Spleen (tissue), 7 donors: Measurements from ENCODE around the gene ARVCF.

ENCODE experiments used
- POLR2AphosphoS5 ChIP-seq, 3 donors: sonication (generic); formaldehyde crosslinking; IDR thresholded peaks; one replicate each; pipeline ENCODE4 v1.5.1; 2017; ENCODE audit warnings: antibody characterized with exemption in 3 of 3
- TF ChIP-seq, protein P1 (sequence below), 11 experiments: fragments of 200-600 bp in 7 of 11; fragments of 450-650 bp in 4 of 11; sonication (generic) in 4 of 11; IDR thresholded peaks in 8 of 11; conservative IDR thresholded peaks in 3 of 11; 1 replicate in 7 of 11; 2 replicates in 4 of 11; pipeline versions ENCODE4 v1.4.0 to v1.8.0; 2016 to 2021; ENCODE audit warnings: antibody characterized with exemption in 11 of 11, inconsistent platforms in 4 of 11, mild to moderate bottlenecking in 1 of 11
- donor health status: DM: no; HTN: no; CAD: no; lungs with moderate emphysema.
- donor health status: DM: no; HTN: no; CAD: no.
- donor health status: DM: no; HTN: no; CAD: no.

DNA sequence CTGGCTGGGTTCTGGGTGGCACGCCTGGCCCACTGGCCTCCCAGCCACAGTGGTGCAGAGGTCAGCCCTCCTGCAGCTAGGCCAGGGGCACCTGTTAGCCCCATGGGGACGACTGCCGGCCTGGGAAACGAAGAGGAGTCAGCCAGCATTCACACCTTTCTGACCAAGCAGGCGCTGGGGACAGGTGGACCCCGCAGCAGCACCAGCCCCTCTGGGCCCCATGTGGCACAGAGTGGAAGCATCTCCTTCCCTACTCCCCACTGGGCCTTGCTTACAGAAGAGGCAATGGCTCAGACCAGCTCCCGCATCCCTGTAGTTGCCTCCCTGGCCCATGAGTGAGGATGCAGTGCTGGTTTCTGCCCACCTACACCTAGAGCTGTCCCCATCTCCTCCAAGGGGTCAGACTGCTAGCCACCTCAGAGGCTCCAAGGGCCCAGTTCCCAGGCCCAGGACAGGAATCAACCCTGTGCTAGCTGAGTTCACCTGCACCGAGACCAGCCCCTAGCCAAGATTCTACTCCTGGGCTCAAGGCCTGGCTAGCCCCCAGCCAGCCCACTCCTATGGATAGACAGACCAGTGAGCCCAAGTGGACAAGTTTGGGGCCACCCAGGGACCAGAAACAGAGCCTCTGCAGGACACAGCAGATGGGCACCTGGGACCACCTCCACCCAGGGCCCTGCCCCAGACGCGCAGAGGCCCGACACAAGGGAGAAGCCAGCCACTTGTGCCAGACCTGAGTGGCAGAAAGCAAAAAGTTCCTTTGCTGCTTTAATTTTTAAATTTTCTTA, 47.3 kb downstream of the ARVCF start:
- TF ChIP-seq POLR2AphosphoS5 (IDR thresholded peaks at IDR 0.05) = peak in 1 of 3 donors; percentile 57
- TF ChIP-seq, protein P1, sequence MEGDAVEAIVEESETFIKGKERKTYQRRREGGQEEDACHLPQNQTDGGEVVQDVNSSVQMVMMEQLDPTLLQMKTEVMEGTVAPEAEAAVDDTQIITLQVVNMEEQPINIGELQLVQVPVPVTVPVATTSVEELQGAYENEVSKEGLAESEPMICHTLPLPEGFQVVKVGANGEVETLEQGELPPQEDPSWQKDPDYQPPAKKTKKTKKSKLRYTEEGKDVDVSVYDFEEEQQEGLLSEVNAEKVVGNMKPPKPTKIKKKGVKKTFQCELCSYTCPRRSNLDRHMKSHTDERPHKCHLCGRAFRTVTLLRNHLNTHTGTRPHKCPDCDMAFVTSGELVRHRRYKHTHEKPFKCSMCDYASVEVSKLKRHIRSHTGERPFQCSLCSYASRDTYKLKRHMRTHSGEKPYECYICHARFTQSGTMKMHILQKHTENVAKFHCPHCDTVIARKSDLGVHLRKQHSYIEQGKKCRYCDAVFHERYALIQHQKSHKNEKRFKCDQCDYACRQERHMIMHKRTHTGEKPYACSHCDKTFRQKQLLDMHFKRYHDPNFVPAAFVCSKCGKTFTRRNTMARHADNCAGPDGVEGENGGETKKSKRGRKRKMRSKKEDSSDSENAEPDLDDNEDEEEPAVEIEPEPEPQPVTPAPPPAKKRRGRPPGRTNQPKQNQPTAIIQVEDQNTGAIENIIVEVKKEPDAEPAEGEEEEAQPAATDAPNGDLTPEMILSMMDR (IDR thresholded peaks at IDR 0.05 in 8 of 11, conservative IDR thresholded peaks at IDR 0.05 in 3 of 11) = no peak
